ENCODE measurements around the gene POMZP3.
"Not testable (repeated sequence)": the region's sequence is repeated elsewhere in the genome, so short reads cannot be mapped to it uniquely, and the experiment has no call there.

POMZP3 gene

GRCh38 chr7:76626989-76627642 lies at the start of gene POMZP3:
POMZP3 (minus strand) TSS chr7:76627279; CDS start chr7:76626064, 1,215 bp downstream.
- DNase-seq: peak; percentile 73

GRCh38 chr7:76675783-76676182 lies 48.7 kb upstream of the POMZP3 start:
- not testable (repeated sequence) for DNase-seq

GRCh38 chr7:76673346-76673745 lies 46.3 kb upstream of the POMZP3 start:
- DNase-seq: not testable (repeated sequence)

- DNase-seq: not testable (repeated sequence)
Measured at GRCh38 chr7:76659212-76659611, 32.1 kb upstream of the POMZP3 start.

GRCh38 chr7:76656425-76656824 lies 29.3 kb upstream of the POMZP3 start:
- DNase-seq: not testable (repeated sequence)

- not testable (repeated sequence) for DNase-seq
Measured at GRCh38 chr7:76642620-76643019, 15.5 kb upstream of the POMZP3 start.

- not testable (repeated sequence) for DNase-seq
Measured at GRCh38 chr7:76637061-76637691, 10.1 kb upstream of the POMZP3 start.

GRCh38 chr7:76626581-76626980 lies 498 bp downstream of the POMZP3 start:
- DNase-seq: peak; percentile 66

- DNase-seq: not testable (repeated sequence)
Measured at GRCh38 chr7:76619439-76620190, 7.5 kb downstream of the POMZP3 start.

- not testable (repeated sequence) for DNase-seq
Measured at GRCh38 chr7:76613783-76614182, 13.3 kb downstream of the POMZP3 start.

- DNase-seq: not testable (repeated sequence)
Measured at GRCh38 chr7:76612232-76612631, 14.8 kb downstream of the POMZP3 start.

GRCh38 chr7:76609864-76610263 lies 17.2 kb downstream of the POMZP3 start:
- DNase-seq: not testable (repeated sequence)

GRCh38 chr7:76608469-76608868 lies 18.6 kb downstream of the POMZP3 start:
- not testable (repeated sequence) for DNase-seq

- not testable (repeated sequence) for DNase-seq
Measured at GRCh38 chr7:76606027-76606426, 21.1 kb downstream of the POMZP3 start.

GRCh38 chr7:76600650-76601049 lies 26.4 kb downstream of the POMZP3 start:
- DNase-seq: not testable (repeated sequence)

GRCh38 chr7:76600116-76600482 lies 27.0 kb downstream of the POMZP3 start:
- not testable (repeated sequence) for DNase-seq

GRCh38 chr7:76598590-76599264 lies 28.4 kb downstream of the POMZP3 start:
- not testable (repeated sequence) for DNase-seq

GRCh38 chr7:76597288-76597687 lies 29.8 kb downstream of the POMZP3 start:
- not testable (repeated sequence) for DNase-seq

- DNase-seq: not testable (repeated sequence)
Measured at GRCh38 chr7:76592694-76593093, 34.4 kb downstream of the POMZP3 start.

GRCh38 chr7:76591602-76592304 lies 35.3 kb downstream of the POMZP3 start:
- DNase-seq: not testable (repeated sequence)

GRCh38 chr7:76591033-76591432 lies 36.0 kb downstream of the POMZP3 start:
- DNase-seq: not testable (repeated sequence)

GRCh38 chr7:76588586-76588985 lies 38.5 kb downstream of the POMZP3 start:
- DNase-seq: not testable (repeated sequence)

All from activated CD8-positive, alpha-beta memory T cell treated with anti-CD3 and anti-CD28 coated beads, Interleukin-2, amount 50 U/mL, for 48 hours (primary cell).